Omental fat pad (tissue), 4 donors: ENCODE data around the gene SPTBN4. TPM values are rescaled to one million over a fixed set of nuclear protein-coding genes. Genes with fewer than 3 reads are reported as not detected.
A peak's percentile ranks its signal among the peaks of the same experiment; 100 is the strongest.
"Not testable (repeated sequence)": the region's sequence is repeated elsewhere in the genome, so short reads cannot be mapped to it uniquely, and the experiment has no call there.

Experiments
- ATAC-seq: fragments of 150-250 bp; one replicate; pipeline ENCODE4 v1.9.1; 2016; ENCODE audit warnings: mild to moderate bottlenecking, moderate library complexity; ENCODE audit not compliant: low FRiP score
- DNase-seq: peaks from one replicate; pipeline ENCODE4 v3.0.0-alpha.2; 2019; ENCODE audit warnings: low spot score
- total RNA-seq, 4 donors: library from RNA; depleted of rRNA; stranded (reverse); fragments of >200 nt; gene quantifications; one replicate each; pipeline ENCODE4 v1.1.0, GENCODE V29; 2016
- TF ChIP-seq, protein P1 (sequence below), 3 donors: fragments of 450-650 bp; IDR thresholded peaks; one replicate each; pipeline ENCODE4 v1.5.1; 2016 to 2017; ENCODE audit warnings: antibody characterized with exemption in 3 of 3, mild to moderate bottlenecking in 3 of 3, moderate library complexity in 2 of 3

SPTBN4 gene
- total RNA-seq, 4 donors from 2014 or later, result 1.4 to 3.2 (median 3.0) TPM

DNA sequence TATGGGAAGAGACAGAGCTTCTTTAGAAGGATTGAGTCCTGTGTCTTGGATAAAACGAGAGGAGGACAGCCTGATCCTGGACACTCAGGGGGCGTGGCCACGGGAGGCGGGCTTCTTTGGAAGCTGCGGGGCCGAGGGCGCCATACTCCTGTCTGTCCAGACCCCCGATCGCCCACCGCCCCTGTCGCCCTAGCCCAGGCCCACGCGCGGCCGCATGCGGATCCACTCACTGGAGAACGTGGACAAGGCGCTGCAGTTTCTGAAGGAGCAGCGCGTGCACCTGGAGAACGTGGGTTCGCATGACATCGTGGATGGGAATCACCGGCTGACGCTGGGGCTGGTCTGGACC, 23.1 kb downstream of the SPTBN4 start:
- DNase-seq (no peak), ATAC-seq (no peak)
- TF ChIP-seq, protein P1, sequence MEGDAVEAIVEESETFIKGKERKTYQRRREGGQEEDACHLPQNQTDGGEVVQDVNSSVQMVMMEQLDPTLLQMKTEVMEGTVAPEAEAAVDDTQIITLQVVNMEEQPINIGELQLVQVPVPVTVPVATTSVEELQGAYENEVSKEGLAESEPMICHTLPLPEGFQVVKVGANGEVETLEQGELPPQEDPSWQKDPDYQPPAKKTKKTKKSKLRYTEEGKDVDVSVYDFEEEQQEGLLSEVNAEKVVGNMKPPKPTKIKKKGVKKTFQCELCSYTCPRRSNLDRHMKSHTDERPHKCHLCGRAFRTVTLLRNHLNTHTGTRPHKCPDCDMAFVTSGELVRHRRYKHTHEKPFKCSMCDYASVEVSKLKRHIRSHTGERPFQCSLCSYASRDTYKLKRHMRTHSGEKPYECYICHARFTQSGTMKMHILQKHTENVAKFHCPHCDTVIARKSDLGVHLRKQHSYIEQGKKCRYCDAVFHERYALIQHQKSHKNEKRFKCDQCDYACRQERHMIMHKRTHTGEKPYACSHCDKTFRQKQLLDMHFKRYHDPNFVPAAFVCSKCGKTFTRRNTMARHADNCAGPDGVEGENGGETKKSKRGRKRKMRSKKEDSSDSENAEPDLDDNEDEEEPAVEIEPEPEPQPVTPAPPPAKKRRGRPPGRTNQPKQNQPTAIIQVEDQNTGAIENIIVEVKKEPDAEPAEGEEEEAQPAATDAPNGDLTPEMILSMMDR (IDR thresholded peaks at IDR 0.05), result no peak

- DNase-seq, result no peak
- TF ChIP-seq, protein P1 (IDR thresholded peaks at IDR 0.05), result no peak
- no peak for ATAC-seq
Observed at GRCh38 chr19:40492274-40492673, 25.5 kb downstream of the SPTBN4 start.

- DNase-seq (no peak), ATAC-seq (no peak)
- TF ChIP-seq, protein P1 (IDR thresholded peaks at IDR 0.05), result no peak
Observed at GRCh38 chr19:40493778-40494177, 27.0 kb downstream of the SPTBN4 start.

- DNase-seq, result no peak
- ATAC-seq, result no peak
- TF ChIP-seq, protein P1 (IDR thresholded peaks at IDR 0.05), result no peak
Observed at GRCh38 chr19:40494191-40494838, 27.5 kb downstream of the SPTBN4 start.

DNA sequence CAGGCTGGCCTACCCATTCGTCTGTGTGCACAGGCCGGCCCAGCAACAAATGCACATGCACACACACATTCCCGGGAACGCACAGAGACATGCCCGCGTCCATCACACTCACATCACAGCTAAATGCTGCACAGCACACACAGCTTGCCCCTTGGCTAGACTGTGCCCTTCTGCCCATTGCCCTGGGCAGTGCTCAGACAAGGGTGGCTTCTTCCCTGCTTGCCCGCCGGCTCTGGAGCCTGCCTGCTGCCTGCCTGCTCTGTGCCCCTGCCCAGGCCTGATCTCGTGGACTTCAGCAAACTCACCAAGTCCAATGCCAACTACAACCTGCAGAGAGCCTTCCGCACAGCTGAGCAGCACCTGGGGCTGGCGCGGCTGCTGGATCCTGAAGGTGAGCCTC, 30.4 kb downstream of the SPTBN4 start:
- no peak for DNase-seq
- TF ChIP-seq, protein P1 (IDR thresholded peaks at IDR 0.05), result no peak
- peak; percentile 44 for ATAC-seq

GRCh38 chr19:40499320-40499719, 32.5 kb downstream of the SPTBN4 start:
- no peak for ATAC-seq
- DNase-seq, result no peak

GRCh38 chr19:40500678-40501530, 34.1 kb downstream of the SPTBN4 start:
- ATAC-seq, result not testable (repeated sequence)

More at GRCh38 chr19:40499320-40499719, 32.5 kb downstream of the SPTBN4 start:
- TF ChIP-seq, protein P1 (IDR thresholded peaks at IDR 0.05), result no peak

More at GRCh38 chr19:40500678-40501530, 34.1 kb downstream of the SPTBN4 start:
- DNase-seq, result not testable (repeated sequence)
